Left lung (tissue), 10 donors: ENCODE data around the gene RMND5A. TPM values are rescaled to one million over a fixed set of nuclear protein-coding genes. Genes with fewer than 3 reads are reported as not detected.
"Not testable (repeated sequence)": the region's sequence is repeated elsewhere in the genome, so short reads cannot be mapped to it uniquely, and the experiment has no call there.

ENCODE experiments used
- ATAC-seq: fragments of 200-7000 bp; cut with Tn5 transposase; one replicate; pipeline ENCODE4 v1.9.1; 2020; ENCODE audit warnings: moderate library complexity
- DNase-seq, 4 donors: peaks; one replicate each; pipeline ENCODE4 v3.0.0-alpha.2; 2013 to 2020
- H3K27ac ChIP-seq, 2 donors: fragments of 200-600 bp; sonication (generic) in 1 of 2; one replicate each; pipeline versions ENCODE4 v1.5.0 to v1.8.0; 2020 to 2021
- H3K27me3 ChIP-seq, 2 donors: fragments of 200-600 bp; sonication (generic) in 1 of 2; one replicate each; pipeline versions ENCODE4 v1.5.0 to v1.8.0; 2020 to 2021
- H3K36me3 ChIP-seq, 2 donors: fragments of 200-600 bp; sonication (generic) in 1 of 2; one replicate each; pipeline versions ENCODE4 v1.5.0 to v1.8.0; 2020 to 2021
- H3K4me1 ChIP-seq, 2 donors: fragments of 200-600 bp; one replicate each; pipeline ENCODE4 v1.8.0; 2021
- H3K4me3 ChIP-seq, 2 donors: fragments of 200-600 bp; sonication (generic) in 1 of 2; one replicate each; pipeline versions ENCODE4 v1.5.0 to v1.8.0; 2020 to 2021; ENCODE audit warnings: mild to moderate bottlenecking in 1 of 2
- H3K9me3 ChIP-seq, 2 donors: fragments of 200-600 bp; sonication (generic) in 1 of 2; one replicate each; pipeline versions ENCODE4 v1.5.0 to v1.8.0; 2020 to 2021
- CTCF ChIP-seq, 2 donors: fragments of 200-600 bp; sonication (generic) in 1 of 2; IDR thresholded peaks; one replicate each; pipeline versions ENCODE4 v1.5.0 to v1.8.0; 2021; ENCODE audit warnings: antibody characterized with exemption in 2 of 2
- intact Hi-C, 2 donors: fragments of 100-400 bp; cut with DNase I; formaldehyde crosslinking; loops; one replicate each; pipeline versions ENCODE4 v1.11.2 to v1.14.2; 2022
- polyA plus RNA-seq, 6 donors: library from polyadenylated mRNA; unstranded; fragments of 120-200 nt; gene quantifications; one replicate each; pipeline ENCODE4 v1.2.1, GENCODE V29; 2013; ENCODE audit not compliant: insufficient read length in 6 of 6
- total RNA-seq, 2 donors: library from RNA; stranded (reverse); fragmentation: NEBNext Ultra II Directional; extraction: Animal tissue kit (Norgen Biotek cat#: 25700); gene quantifications; one replicate each; pipeline ENCODE4 v1.2.1, GENCODE V29; 2021
- donor health status: DM: no; HTN: yes; CAD: no.
- donor health status: DM: no; HTN: no; CAD: no.

RMND5A gene
- total and polyA plus RNA-seq, 8 donors: 25.4 to 56.3 (median 52.2) TPM

- H3K27me3 ChIP-seq: no peaks in the 10 kb centered on the region
- no peak for ATAC-seq
- H3K4me1 ChIP-seq: no peaks in the 10 kb centered on the region
- intact Hi-C loops: no loop called here
- TF ChIP-seq CTCF (IDR thresholded peaks at IDR 0.05): no peak
- no peak overlapping the region for H3K27ac ChIP-seq
- peaks cover 0 to 3% of the 10 kb centered on the region in 2 donors for H3K9me3 ChIP-seq
- DNase-seq: no peak
- no peaks in the 10 kb centered on the region for H3K36me3 ChIP-seq
- no peak overlapping the region for H3K4me3 ChIP-seq
Observed at GRCh38 chr2:86700690-86701089, 19.4 kb upstream of the RMND5A start.

GRCh38 chr2:86703704-86704361, 16.3 kb upstream of the RMND5A start:
- DNase-seq (peak in 2 of 4 donors; percentile 6 to 25), ATAC-seq (peak; percentile 18)
- Histone ChIP-seq H3K9me3 (no peaks in the 10 kb centered on the region), H3K4me3 (no peak overlapping the region), H3K27ac (no peak overlapping the region), H3K27me3 (no peaks in the 10 kb centered on the region), H3K4me1 (no peaks in the 10 kb centered on the region), H3K36me3 (no peaks in the 10 kb centered on the region)
- TF ChIP-seq CTCF (IDR thresholded peaks at IDR 0.05): no peak
- intact Hi-C loops: no loop called here

- TF ChIP-seq CTCF (IDR thresholded peaks at IDR 0.05): no peak
- Histone ChIP-seq H3K9me3 (no peaks in the 10 kb centered on the region), H3K4me3 (no peak overlapping the region), H3K27ac (no peak overlapping the region), H3K36me3 (no peaks in the 10 kb centered on the region), H3K4me1 (no peaks in the 10 kb centered on the region), H3K27me3 (no peaks in the 10 kb centered on the region)
- intact Hi-C loops: no loop called here
- peak; percentile 81 for ATAC-seq
- no peak for DNase-seq
Observed at GRCh38 chr2:86704459-86704971, 15.6 kb upstream of the RMND5A start.

GRCh38 chr2:86706220-86706619, 13.9 kb upstream of the RMND5A start:
- no peak for TF ChIP-seq CTCF (IDR thresholded peaks at IDR 0.05)
- Histone ChIP-seq H3K27ac (no peak overlapping the region), H3K27me3 (no peaks in the 10 kb centered on the region), H3K4me3 (no peak overlapping the region), H3K9me3 (no peaks in the 10 kb centered on the region), H3K4me1 (no peaks in the 10 kb centered on the region), H3K36me3 (no peaks in the 10 kb centered on the region)
- intact Hi-C loops: no loop called here
- no peak for ATAC-seq
- DNase-seq: no peak

- Histone ChIP-seq H3K4me1 (no peaks in the 10 kb centered on the region), H3K4me3 (no peak overlapping the region), H3K36me3 (no peaks in the 10 kb centered on the region), H3K9me3 (no peaks in the 10 kb centered on the region), H3K27ac (no peak overlapping the region), H3K27me3 (no peaks in the 10 kb centered on the region)
- intact Hi-C loops: no loop called here
- DNase-seq (no peak), ATAC-seq (no peak)
- no peak for TF ChIP-seq CTCF (IDR thresholded peaks at IDR 0.05)
Observed at GRCh38 chr2:86706935-86707334, 13.2 kb upstream of the RMND5A start.

GRCh38 chr2:86708126-86708525, 12.0 kb upstream of the RMND5A start:
- H3K4me3 ChIP-seq, H3K9me3 ChIP-seq, ATAC-seq, H3K4me1 ChIP-seq, H3K36me3 ChIP-seq, intact Hi-C loops, H3K27ac ChIP-seq, DNase-seq, H3K27me3 ChIP-seq: not testable (repeated sequence)

GRCh38 chr2:86714579-86715173, 5.4 kb upstream of the RMND5A start:
- intact Hi-C loops, H3K27me3 ChIP-seq, ATAC-seq, H3K9me3 ChIP-seq, DNase-seq, H3K4me3 ChIP-seq, H3K4me1 ChIP-seq, H3K36me3 ChIP-seq: not testable (repeated sequence)
- peak overlapping the region in 1 of 2 donors; percentile 72 for H3K27ac ChIP-seq

GRCh38 chr2:86719263-86719636, 841 bp upstream of the RMND5A start:
- H3K27me3 ChIP-seq, intact Hi-C loops, H3K36me3 ChIP-seq, DNase-seq, H3K9me3 ChIP-seq, H3K4me1 ChIP-seq: not testable (repeated sequence)
- peak; percentile 59 for ATAC-seq
- peak overlapping the region; percentile 84 to 92 for H3K27ac ChIP-seq
- peak overlapping the region; percentile 21 to 60 for H3K4me3 ChIP-seq
